GM19043 (cell line): Measurements from ENCODE around the gene CHDH.

ENCODE experiments used
- ATAC-seq: cut with Tn5 transposase; IDR thresholded peaks from one replicate; pipeline ENCODE4 v1.9.1; 2021; ENCODE audit warnings: low read depth; ENCODE audit not compliant: unreplicated experiment

The CHDH gene

GRCh38 chr3:53846134-53846850 is at the start of gene CHDH, which contains the start of gene IL17RB:
CHDH (minus strand) TSS chr3:53846419; CDS start chr3:53824008, 22,411 bp downstream.
IL17RB (plus strand) TSS chr3:53846568; CDS start chr3:53846589, 21 bp downstream.
- peak; percentile 46 for ATAC-seq

DNA sequence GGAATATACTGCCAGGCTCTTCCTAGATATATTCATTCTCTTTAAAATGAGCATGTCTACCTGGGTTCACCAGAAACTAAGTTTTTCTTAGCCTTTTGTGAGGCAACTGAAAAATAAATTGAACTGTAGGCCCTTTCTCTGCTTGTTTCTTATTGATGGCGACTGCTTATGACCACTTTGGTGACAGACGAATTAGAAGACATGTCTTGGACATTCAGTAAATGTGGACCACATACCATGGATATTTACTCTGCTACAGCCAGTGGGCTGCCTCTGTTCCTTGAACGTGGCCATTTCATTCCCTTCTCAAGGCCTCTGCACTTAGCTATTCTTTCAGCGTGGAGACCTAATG is 46.0 kb upstream of the CHDH start:
- no peak for ATAC-seq

DNA sequence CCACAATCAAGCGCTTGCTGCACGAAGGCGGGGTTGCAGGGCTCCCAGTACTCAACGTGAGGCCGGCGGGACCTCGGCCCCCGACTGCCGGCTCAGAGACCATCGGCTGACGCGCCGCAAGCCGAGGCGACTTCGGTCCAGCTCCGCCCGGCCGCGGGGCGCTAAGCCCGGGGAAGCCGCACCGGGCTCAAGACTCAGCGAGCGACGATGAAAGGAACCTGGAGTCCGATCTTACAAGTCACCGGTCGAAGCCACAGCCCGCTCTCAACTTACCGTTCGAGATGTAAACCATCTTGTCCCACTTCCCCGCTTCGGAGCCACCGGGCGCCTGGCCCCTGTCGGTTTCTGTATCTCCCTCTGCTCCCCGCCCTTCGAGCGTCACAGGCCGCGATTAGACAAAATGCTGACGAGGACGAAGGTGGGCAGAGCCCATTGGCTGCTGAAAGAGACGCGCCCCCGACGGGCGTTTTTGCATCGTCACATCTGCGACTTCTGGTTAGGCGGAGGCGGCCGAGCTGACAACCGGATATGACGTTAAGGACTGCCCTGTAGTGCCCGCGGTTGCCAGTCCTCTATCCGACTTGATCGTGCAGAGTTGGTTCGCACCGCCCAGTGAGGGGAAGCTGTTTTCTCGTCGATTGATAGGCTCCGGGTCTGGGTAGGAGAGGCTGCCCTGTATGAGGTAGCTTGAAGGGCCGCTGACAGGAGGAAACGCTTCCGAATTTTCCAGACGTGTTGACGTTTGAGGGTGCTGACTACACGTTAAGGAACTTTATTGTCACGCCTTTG is 45.5 kb upstream of the CHDH start, which contains the start of gene SELENOK:
SELENOK (minus strand) TSS at position 363 of the 789 bp plus-strand sequence.
- peak; percentile 93 for ATAC-seq

GRCh38 chr3:53890726-53891475 is 44.7 kb upstream of the CHDH start:
- no peak for ATAC-seq

DNA sequence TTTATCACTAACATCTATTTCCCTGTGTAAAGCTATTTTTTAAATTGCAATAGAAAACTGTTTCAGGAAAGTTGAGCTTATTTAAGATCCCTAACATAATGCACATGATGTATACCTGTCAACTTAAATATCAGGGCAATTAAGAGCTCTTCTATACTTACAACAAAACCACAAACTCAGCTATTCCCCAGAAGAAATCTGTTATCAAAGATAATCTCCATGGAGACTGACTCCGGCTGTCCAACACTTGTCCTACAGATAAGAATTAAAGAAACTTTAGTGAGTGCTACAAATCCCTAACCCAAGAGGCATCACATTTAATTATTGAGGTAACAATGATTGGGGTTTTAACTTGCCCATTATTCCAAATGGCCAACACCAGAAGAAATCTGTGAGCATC is 42.0 kb upstream of the CHDH start:
- ATAC-seq = no peak

GRCh38 chr3:53887446-53887845 is 41.2 kb upstream of the CHDH start:
- ATAC-seq = no peak

DNA sequence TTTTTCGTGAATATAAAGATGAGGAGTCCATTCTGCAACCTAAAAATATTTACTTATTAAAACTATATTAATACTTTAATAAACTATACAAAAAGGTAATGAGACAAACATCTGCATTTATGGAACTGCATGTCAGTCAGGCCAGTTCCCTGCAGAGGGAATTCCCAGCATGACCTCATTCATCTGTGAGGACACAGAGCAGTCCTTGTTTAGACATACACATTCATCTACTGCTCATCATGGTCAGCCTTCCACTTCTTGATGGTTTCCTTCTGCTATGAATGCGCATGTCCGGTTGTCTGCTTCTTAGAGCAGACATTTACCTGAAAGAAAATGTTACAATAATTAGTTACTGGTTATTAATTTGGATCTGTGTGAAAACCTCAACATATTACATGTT is 39.0 kb upstream of the CHDH start:
- no peak for ATAC-seq

DNA sequence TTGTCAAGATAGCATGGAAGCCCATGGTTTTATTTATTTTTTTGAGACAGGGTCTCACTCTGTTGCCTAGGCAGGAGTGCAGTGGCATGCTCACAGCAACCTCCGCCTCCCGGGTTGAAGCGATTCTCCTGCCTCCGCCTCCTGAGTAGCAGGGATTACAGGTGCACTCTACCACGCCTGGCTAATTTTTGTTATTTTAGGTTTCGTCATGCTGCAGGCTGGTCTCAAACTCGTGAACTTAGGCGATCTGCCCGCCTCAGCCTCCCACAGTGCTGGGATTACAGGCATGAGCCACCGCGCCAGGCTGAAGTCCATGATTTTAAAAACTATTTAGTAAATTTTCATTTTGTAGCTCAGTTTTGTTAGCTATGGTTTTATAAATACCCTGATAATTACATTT is 38.4 kb upstream of the CHDH start:
- ATAC-seq = no peak

DNA sequence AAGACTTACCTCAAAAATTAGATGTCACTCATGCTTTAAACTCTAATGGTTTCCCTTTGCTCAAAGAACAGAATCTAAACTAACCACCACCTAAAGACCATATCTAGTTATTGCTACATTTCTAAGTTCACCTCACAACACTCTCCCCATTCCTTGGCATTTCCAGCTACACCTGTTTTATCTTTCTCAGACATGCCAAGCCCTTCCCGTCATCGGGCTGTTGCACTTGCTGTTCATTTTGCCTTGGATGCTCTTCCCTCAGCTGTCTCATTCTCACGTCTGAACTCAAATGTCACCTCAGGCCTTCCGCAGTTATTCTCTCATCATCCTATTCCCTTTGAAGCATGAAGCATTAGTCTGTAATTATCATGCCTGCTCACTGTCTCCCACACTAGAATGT is 36.8 kb upstream of the CHDH start:
- ATAC-seq = no peak

- peak; percentile 74 for ATAC-seq
These were observed 35.7 kb upstream of the CHDH start, which contains the start of gene ACTR8 for GRCh38 chr3:53881691-53882593. ACTR8 (minus strand) TSS chr3:53882152; CDS start chr3:53882101, 51 bp downstream.

- ATAC-seq = no peak
These were observed 34.5 kb upstream of the CHDH start for GRCh38 chr3:53880396-53881345.

GRCh38 chr3:53865732-53866499 is 19.7 kb upstream of the CHDH start:
- peak; percentile 77 for ATAC-seq

DNA sequence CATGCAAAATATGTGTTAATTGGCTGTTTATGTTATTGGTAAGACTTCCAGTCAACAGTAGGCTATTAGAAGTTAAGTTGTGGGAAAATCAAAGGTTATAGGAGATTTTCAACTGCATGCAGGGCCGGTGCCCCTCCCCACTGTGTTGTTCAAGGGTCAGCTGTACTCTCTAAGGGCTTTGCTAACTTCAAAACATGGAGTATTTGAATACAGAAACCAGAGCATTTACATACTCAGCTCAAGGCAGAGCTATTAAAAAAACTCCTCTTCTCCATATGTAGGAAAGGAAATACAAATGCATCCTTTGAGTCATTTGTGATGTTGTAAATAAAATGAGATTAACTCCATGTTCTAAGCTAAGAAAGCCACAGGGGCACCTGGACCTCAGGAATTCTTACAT is 16.9 kb upstream of the CHDH start:
- ATAC-seq = no peak

- ATAC-seq = no peak
These were observed 16.0 kb upstream of the CHDH start for GRCh38 chr3:53862241-53862640.

DNA sequence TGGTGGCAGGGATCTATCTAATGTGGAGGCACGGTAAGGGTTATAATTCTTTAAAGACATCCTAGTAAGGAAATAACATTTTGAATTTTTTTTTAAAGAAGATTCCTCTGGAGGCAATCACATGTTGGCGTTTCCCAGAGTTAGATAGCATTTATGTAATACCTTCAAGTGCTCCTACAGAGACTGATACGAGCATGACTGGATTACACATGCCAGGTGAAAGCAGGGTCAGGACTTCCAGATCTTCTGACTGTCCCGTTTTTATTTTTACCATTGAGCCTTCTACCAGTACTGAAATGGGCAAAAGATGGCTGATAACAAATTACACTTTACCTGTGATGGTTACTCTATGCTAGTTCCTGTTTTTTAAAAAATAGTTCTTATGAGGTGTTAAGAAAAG is 14.0 kb upstream of the CHDH start:
- ATAC-seq = no peak

DNA sequence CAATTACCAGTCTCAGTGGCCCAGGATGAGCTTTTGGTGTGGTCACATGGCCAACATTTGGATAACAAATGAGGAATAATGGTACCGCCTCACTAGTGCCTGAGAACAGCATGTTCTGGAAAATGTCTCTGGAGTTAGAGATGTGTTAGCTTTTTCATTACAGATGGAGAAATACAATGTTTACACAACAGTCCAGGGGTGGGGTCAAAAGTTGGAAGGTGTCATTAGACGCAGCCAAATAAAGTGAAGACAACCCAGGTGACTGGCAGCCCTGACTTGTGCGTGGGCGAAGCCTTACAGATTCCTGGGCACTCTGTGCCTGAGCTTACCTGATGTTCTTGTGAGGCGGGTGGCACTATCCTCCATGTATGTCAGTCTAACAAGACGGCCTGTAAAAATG is 13.0 kb upstream of the CHDH start:
- ATAC-seq = no peak

DNA sequence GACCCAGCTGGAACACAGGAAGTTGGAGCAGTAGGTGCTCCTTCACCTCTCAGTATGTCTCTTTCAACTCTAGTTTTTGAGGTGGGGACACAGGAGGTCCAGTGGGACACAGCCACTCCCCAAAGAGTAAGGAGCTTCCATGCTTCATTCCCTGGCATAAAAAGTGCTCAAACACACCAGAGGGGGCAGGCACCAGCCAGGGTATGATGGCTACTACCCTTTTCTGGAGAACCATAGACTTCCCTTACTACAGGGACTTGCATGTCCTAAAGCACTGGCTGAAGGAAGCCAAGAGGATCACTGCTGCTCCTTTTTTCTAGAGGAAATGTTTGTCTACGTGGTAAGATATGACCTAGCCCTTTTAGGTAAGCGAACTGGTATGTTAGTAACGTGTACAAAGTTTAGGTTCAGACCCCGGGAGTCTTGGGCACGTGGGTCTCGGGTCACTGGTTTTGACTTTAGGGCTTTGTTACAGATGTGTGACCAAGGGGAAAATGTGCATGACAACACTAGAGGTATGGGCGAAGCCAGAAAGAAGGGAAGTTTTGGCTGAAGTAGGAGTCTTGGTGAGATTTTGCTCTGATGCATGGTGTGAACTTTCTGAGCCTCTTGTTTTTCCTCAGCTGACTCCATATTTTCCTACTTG is 12.0 kb upstream of the CHDH start:
- no peak for ATAC-seq

DNA sequence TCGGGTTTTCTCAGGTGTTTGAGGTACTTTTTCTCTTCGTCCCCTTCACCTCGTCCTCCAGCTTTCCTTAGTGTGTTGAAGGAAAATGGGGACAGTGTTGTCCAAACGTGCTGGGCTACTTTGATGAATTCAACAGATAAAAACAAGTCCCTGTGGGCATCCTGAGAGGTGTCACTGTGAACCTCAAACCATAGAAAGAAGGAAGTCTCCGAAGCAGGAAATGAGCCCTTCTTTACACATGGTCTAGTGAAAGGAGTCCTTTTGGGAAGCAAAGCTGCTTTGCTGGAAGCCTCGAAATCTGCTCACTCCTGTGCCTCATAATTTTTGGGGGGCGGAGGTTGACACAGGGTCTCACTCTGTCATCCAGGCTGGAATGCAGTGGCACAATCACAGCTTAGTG is 10.7 kb upstream of the CHDH start:
- no peak for ATAC-seq
